ENCODE results near the gene CSF1. TPM values are rescaled to one million over a fixed set of nuclear protein-coding genes. Genes with fewer than 3 reads are reported as not detected.
A peak's percentile ranks its signal among the peaks of the same experiment; 100 is the strongest.

CSF1 gene
- total and polyA plus RNA-seq, 2 of the 13 experiments (the other 11 are each of a cell fraction or from before 2014, with no cell fraction given) = 4.6 to 13.3 TPM

GRCh38 chr1:109978761-109979488 lies 68.3 kb downstream of the CSF1 start:
- Histone ChIP-seq H4K20me1 (ENCODE audit: insufficient read depth, low read length) (no peaks in the 10 kb centered on the region), H3K4me3 (replicated peaks in 1 of 3; ENCODE audit: insufficient read depth in 1 of 3, low read depth in 2 of 3, low read length in 3 of 3) (no peak overlapping the region), H2AFZ (ENCODE audit: low read length) (no peak overlapping the region), H3K79me2 (ENCODE audit: insufficient read depth, low read length) (no peaks in the 10 kb centered on the region), H3K4me2 (ENCODE audit: low read depth, low read length) (no peak overlapping the region), H3K36me3 (replicated peaks in 1 of 2; ENCODE audit: control insufficient read depth in 1 of 2, insufficient read depth in 2 of 2, low read length in 2 of 2) (no peaks in the 10 kb centered on the region), H3K27me3 (ENCODE audit: control insufficient read depth in 1 of 2, insufficient read depth in 2 of 2, low read length in 2 of 2) (no peaks in the 10 kb centered on the region), H3K4me1 (ENCODE audit: insufficient read depth, low read length) (peaks cover 74% of the 10 kb centered on the region), H3K27ac (ENCODE audit: extremely low read length, insufficient read depth, low read length) (no peak overlapping the region), H3K9ac (ENCODE audit: insufficient read depth, low read depth, low read length) (no peak overlapping the region), H3K9me3 (ENCODE audit: low read length) (peaks cover 15% of the 10 kb centered on the region)
- no peak for ATAC-seq
- FAIRE-seq = no peak
- ChIA-PET POLR2A (interaction anchor here (7.1 kb wide), 1 partner anchor 18 kb away, joined by 34 read pairs; no protein-coding TSS in a partner anchor), CTCF (ENCODE audit: low intra/inter-chr PET ratio, low total read pairs) (interaction anchor here (3.3 kb wide), 1 partner anchor 18 kb away, joined by 17 read pairs; no protein-coding TSS in a partner anchor)
- DNase-seq (ENCODE audit: low spot score) = peak; percentile 46
- WGBS (ENCODE audit: low lambda C conversion rate) = 47% methylated on average over 9 of the region's 9 CpGs
- BruUV-seq (replicated peaks) = no TSS peak
- in situ Hi-C loops (cut with HindIII; ENCODE audit: extremely low pct_ligation_motif_present, low pct_unique_long_range_greater_than_20kb) = no loop called here
- intact Hi-C loops (cut with micrococcal nuclease; ENCODE audit: unreplicated experiment) = no loop called here
- no peak for TF ChIP-seq GTF3A (CRISPR knock-in tag; conservative IDR thresholded peaks at IDR 0.05)
- TF ChIP-seq ZFP1 (CRISPR knock-in tag; IDR thresholded peaks at IDR 0.05) = no peak; the same call in 1 of the 2 replicates
- peak; percentile 86; the same call in 1 of the 2 replicates for TF ChIP-seq CBX5 (CRISPR knock-in tag; IDR thresholded peaks at IDR 0.05; ENCODE audit: borderline replicate concordance)
- TF ChIP-seq ATF7-NPFF (CRISPR knock-in tag; IDR thresholded peaks at IDR 0.05; ENCODE audit: low read depth) = 0 out of 2 replicates have a peak, but pooled peaks have one; percentile 34
- 0 out of 2 replicates have a peak, but pooled peaks have one; percentile 39 for TF ChIP-seq ZNF33A (CRISPR knock-in tag; IDR thresholded peaks at IDR 0.05; ENCODE audit: borderline replicate concordance)
- TF ChIP-seq HNF4G (IDR thresholded peaks at IDR 0.05; ENCODE audit: borderline replicate concordance, low read depth, low read length) = peak; percentile 88
- TF ChIP-seq HNF4G (CRISPR knock-in tag; IDR thresholded peaks at IDR 0.05; ENCODE audit: borderline replicate concordance, low read depth) = 0 out of 2 replicates have a peak, but pooled peaks have one; percentile 58
- TF ChIP-seq PHF21A (CRISPR knock-in tag; IDR thresholded peaks at IDR 0.05) = 0 out of 2 replicates have a peak, but pooled peaks have one; percentile 17
- peak; percentile 49 for TF ChIP-seq FOSL2 (CRISPR knock-in tag; IDR thresholded peaks at IDR 0.05)
- TF ChIP-seq, protein P1, sequence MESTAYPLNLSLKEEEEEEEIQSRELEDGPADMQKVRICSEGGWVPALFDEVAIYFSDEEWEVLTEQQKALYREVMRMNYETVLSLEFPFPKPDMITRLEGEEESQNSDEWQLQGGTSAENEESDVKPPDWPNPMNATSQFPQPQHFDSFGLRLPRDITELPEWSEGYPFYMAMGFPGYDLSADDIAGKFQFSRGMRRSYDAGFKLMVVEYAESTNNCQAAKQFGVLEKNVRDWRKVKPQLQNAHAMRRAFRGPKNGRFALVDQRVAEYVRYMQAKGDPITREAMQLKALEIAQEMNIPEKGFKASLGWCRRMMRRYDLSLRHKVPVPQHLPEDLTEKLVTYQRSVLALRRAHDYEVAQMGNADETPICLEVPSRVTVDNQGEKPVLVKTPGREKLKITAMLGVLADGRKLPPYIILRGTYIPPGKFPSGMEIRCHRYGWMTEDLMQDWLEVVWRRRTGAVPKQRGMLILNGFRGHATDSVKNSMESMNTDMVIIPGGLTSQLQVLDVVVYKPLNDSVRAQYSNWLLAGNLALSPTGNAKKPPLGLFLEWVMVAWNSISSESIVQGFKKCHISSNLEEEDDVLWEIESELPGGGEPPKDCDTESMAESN (CRISPR knock-in tag; conservative IDR thresholded peaks at IDR 0.05) = peak; percentile 100
- TF ChIP-seq ADNP (CRISPR knock-in tag; IDR thresholded peaks at IDR 0.05) = 0 out of 2 replicates have a peak, but pooled peaks have one; percentile 31
- peak; percentile 92 for TF ChIP-seq HNF4A (CRISPR knock-in tag; IDR thresholded peaks at IDR 0.05)
- TF ChIP-seq, protein P2, sequence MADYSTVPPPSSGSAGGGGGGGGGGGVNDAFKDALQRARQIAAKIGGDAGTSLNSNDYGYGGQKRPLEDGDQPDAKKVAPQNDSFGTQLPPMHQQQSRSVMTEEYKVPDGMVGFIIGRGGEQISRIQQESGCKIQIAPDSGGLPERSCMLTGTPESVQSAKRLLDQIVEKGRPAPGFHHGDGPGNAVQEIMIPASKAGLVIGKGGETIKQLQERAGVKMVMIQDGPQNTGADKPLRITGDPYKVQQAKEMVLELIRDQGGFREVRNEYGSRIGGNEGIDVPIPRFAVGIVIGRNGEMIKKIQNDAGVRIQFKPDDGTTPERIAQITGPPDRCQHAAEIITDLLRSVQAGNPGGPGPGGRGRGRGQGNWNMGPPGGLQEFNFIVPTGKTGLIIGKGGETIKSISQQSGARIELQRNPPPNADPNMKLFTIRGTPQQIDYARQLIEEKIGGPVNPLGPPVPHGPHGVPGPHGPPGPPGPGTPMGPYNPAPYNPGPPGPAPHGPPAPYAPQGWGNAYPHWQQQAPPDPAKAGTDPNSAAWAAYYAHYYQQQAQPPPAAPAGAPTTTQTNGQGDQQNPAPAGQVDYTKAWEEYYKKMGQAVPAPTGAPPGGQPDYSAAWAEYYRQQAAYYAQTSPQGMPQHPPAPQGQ (CRISPR knock-in tag; IDR thresholded peaks at IDR 0.05; ENCODE audit: borderline replicate concordance) = no peak
- TF ChIP-seq JUN (CRISPR knock-in tag; IDR thresholded peaks at IDR 0.05) = no peak
- TF ChIP-seq, protein P3, sequence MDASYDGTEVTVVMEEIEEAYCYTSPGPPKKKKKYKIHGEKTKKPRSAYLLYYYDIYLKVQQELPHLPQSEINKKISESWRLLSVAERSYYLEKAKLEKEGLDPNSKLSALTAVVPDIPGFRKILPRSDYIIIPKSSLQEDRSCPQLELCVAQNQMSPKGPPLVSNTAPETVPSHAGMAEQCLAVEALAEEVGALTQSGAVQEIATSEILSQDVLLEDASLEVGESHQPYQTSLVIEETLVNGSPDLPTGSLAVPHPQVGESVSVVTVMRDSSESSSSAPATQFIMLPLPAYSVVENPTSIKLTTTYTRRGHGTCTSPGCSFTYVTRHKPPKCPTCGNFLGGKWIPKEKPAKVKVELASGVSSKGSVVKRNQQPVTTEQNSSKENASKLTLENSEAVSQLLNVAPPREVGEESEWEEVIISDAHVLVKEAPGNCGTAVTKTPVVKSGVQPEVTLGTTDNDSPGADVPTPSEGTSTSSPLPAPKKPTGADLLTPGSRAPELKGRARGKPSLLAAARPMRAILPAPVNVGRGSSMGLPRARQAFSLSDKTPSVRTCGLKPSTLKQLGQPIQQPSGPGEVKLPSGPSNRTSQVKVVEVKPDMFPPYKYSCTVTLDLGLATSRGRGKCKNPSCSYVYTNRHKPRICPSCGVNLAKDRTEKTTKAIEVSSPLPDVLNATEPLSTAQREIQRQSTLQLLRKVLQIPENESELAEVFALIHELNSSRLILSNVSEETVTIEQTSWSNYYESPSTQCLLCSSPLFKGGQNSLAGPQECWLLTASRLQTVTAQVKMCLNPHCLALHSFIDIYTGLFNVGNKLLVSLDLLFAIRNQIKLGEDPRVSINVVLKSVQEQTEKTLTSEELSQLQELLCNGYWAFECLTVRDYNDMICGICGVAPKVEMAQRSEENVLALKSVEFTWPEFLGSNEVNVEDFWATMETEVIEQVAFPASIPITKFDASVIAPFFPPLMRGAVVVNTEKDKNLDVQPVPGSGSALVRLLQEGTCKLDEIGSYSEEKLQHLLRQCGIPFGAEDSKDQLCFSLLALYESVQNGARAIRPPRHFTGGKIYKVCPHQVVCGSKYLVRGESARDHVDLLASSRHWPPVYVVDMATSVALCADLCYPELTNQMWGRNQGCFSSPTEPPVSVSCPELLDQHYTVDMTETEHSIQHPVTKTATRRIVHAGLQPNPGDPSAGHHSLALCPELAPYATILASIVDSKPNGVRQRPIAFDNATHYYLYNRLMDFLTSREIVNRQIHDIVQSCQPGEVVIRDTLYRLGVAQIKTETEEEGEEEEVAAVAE (CRISPR knock-in tag; IDR thresholded peaks at IDR 0.05; ENCODE audit: borderline replicate concordance) = no peak
- peak; percentile 79; the same call in 1 of the 2 replicates for TF ChIP-seq NCOR1 (IDR thresholded peaks at IDR 0.05; ENCODE audit: borderline replicate concordance, low read length)

All from HepG2 (cell line).